NCI-H748 (cell line): ENCODE data around the gene CNPPD1.
"Not testable (repeated sequence)": the region's sequence is repeated elsewhere in the genome, so short reads cannot be mapped to it uniquely, and the experiment has no call there.

Experiments
- DNase-seq: peaks from one replicate; lab custom pipeline; 2025; ENCODE audit not compliant: unreplicated experiment; lab: John Stamatoyannopoulos, UW

CNPPD1 gene

GRCh38 chr2:219209236-219210195 lies 32.8 kb upstream of the CNPPD1 start:
- no peak for DNase-seq

DNA sequence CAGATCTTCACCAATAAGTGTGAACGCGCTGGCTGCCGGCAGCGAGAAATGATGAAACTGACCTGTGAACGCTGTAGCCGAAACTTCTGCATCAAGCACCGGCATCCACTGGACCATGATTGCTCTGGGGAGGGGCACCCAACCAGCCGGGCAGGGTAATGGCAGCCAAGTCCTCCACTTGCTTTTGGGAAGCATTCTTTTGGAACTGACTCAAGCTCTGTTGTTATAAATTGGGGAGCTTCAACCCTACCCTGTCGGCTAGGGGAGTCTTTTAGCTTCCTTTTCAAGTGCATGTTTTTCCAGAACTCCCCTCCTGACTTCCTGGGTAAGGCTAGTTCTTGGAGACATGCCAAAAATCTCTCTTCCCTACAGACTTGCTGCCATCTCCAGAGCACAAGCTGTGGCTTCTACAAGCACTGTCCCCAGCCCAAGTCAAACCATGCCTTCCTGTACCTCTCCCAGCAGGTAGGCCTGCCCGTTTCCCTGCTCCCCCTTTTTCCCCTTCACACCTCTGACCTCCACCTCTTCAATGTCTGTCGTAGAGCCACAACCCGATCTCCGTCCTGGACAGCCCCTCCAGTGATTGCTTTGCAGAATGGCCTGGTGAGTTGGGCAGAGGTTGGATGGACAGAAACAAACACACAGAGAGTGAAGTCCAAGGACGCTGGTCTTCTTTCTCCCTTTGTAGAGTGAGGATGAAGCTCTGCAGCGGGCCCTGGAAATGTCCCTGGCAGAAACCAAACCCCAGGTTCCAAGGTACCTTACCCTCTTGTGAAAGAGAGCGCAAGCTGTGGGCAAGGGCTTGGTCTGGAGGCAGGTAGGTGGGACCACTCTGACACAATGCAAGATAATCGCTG lies 31.4 kb upstream of the CNPPD1 start:
- DNase-seq: no peak

- no peak for DNase-seq
Measured at GRCh38 chr2:219207134-219207883, 30.6 kb upstream of the CNPPD1 start.

DNA sequence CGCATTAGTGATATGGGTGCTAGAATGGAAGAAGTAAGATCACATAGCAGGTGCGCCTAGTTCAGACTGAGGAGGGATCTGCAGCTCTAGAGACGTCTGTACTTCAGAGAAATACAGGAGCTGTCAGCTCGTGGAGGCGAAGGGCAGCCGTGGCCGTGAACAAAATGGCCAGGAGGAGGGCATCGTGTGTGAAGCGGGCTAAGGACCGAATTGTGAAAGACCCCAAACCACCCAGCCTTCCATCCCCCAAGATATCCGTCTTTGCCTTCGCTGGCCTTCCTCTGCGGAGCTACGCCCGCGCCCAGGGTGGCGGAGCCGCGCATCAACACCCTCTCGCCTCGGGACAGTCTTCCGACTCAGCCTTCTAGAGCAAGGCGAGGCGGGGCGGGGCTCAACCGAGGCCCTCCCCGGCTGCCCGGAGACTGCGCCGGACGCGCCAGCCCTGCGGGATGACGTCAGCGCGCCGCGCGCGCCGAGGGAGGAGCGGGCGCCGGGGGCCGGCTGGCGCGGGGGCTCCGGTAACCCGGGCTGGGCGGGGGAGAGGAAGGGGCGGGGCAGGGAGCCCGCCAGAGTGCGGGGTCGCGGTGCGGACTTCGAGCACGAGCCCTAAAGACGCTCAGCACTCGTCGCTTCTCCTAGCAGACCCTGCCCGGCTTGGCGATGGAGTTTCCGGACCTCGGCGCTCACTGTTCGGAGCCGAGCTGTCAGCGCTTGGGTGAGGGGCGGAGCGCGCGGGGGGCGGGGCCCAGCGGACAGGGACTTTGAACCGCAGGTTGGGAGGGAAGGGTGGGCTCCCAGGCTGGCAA lies 29.8 kb upstream of the CNPPD1 start, which contains the start of gene ZFAND2B:
ZFAND2B (plus strand) TSS at position 455 of the 806 bp plus-strand sequence; CDS start at position 661, 206 bp downstream.
- DNase-seq: peak; percentile 94

- DNase-seq: no peak
Measured at GRCh38 chr2:219205981-219206327, 29.2 kb upstream of the CNPPD1 start.

- DNase-seq: no peak
Measured at GRCh38 chr2:219205165-219205538, 28.4 kb upstream of the CNPPD1 start.

GRCh38 chr2:219204425-219205164 lies 27.9 kb upstream of the CNPPD1 start:
- DNase-seq: no peak

GRCh38 chr2:219201331-219201730 lies 24.6 kb upstream of the CNPPD1 start:
- not testable (repeated sequence) for DNase-seq

DNA sequence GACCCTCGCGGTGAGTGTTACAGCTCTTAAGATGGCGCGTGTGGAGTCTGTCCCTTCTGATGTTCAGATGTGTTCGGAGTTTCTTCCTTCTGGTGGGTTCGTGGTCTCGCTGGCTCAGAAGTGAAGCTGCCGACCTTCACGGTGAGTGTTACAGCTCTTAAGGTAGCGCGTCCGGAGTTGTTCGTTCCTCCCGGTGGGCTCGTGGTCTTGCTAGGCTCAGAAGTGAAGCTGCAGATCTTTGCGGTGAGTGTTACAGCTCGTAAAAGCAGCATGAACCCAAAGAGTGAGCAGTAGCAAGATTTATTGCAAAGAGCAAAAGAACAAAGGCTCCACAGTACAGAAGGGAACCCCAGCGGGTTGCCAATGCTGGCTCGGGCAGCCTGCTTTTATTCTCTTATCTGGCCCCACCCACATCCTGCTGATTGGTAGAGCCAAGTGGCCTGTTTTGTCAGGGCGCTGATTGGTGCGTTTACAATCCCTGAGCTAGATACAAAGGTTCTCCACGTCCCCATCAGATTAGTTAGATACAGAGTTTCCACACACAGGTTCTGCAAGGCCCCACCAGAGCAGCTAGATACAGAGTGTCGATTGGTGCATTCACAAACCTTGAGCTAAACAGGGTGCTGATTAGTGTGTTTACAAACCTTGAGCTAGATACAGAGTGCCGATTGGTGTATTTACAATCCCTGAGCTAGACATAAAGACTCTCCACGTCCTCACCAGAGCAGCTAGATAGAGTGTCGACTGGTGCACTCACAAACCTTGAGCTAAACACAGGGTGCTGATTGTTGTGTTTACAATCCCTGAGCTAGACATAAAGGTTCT lies 24.0 kb upstream of the CNPPD1 start:
- DNase-seq: not testable (repeated sequence)

- no peak for DNase-seq
Measured at GRCh38 chr2:219199470-219200211, 22.9 kb upstream of the CNPPD1 start.

DNA sequence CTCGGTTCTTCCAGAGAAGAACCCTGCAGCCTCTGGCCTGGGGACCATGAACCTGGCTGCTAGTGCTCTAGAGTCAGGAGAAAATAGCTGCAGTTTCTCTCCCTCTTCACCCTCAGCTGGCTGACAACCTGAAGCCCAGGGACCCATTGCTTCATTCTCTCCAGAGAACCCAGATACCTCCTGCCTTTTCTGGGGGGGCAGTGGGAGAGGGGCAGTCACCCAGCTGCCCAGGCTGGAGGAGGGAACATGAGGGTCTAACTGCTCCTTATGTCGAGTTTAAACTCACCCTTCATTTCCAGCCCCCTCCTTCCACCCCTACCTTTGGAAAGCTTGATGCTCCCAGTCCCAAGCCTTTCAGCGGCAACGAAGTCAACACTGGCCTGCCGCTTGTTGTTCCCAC lies 22.2 kb upstream of the CNPPD1 start:
- no peak for DNase-seq

DNA sequence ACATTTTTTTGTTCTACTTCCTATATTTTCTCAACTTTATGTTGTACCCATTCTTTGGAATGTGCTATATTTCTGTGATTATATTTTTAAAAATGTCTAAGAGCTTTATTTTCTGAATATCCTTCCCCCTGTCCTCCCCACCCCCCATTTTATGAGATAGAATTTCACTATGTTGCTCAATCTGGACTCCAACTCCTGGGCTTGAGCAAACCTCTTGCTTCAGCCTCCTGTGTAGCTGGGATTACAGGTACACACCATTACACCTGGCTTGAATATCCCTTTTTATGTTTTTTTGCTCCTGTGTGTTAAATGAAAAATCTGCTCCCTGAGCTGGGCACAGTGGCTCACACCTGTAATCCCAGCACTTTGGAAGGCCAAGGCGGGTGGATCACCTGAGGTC lies 20.7 kb upstream of the CNPPD1 start:
- DNase-seq: no peak

- DNase-seq: no peak
Measured at GRCh38 chr2:219186754-219187456, 10.2 kb upstream of the CNPPD1 start.

DNA sequence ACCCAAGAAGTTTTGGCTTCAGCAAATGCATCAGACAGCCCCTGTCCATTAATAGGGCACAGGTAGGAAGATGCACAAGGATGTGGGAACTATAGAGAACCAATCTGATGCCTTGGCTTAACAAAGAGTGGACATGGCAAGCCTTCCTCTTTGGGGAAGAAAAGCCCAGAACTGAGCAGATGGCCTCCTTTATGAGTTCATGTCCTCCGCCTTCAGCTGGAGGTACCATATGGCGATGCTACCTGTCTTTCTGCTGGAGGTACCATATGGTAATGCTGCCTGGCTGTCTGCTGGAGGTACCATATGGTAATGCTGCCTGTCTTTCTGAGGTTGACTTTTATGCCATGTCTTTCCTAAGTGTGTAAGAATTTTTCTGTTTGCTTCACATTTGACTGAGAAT lies 7.4 kb upstream of the CNPPD1 start:
- no peak for DNase-seq

GRCh38 chr2:219183151-219183772 lies 6.5 kb upstream of the CNPPD1 start:
- no peak for DNase-seq

DNA sequence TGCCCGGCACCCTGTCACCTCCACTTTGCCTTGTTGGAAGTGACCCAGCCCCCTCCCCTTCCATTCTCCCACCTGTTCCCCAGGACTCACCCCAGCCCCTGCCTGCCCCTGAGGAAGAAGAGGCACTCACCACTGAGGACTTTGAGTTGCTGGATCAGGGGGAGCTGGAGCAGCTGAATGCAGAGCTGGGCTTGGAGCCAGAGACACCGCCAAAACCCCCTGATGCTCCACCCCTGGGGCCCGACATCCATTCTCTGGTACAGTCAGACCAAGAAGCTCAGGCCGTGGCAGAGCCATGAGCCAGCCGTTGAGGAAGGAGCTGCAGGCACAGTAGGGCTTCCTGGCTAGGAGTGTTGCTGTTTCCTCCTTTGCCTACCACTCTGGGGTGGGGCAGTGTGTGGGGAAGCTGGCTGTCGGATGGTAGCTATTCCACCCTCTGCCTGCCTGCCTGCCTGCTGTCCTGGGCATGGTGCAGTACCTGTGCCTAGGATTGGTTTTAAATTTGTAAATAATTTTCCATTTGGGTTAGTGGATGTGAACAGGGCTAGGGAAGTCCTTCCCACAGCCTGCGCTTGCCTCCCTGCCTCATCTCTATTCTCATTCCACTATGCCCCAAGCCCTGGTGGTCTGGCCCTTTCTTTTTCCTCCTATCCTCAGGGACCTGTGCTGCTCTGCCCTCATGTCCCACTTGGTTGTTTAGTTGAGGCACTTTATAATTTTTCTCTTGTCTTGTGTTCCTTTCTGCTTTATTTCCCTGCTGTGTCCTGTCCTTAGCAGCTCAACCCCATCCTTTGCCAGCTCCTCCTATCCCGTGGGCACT lies 5.8 kb upstream of the CNPPD1 start:
- no peak for DNase-seq
